B cell (primary cell): ENCODE results near the gene L2HGDH. TPM values are rescaled to one million over a fixed set of nuclear protein-coding genes. Genes with fewer than 3 reads are reported as not detected.

ENCODE experiments used
- ATAC-seq: fragments of 200-7000 bp; cut with Tn5 transposase; one replicate; pipeline ENCODE4 v1.10.0; 2021; ENCODE audit warnings: low read depth, mild to moderate bottlenecking, moderate number of reproducible peaks, moderate library complexity
- CTCF ChIA-PET: fragments of 350-600 bp; sonication (Branson Sonifier 250); formaldehyde crosslinking; loops from one replicate; lab custom pipeline; 2021; ENCODE audit warnings: antibody characterized with exemption, inconsistent platforms; lab: Charles Lee
- POLR2A ChIA-PET: fragments of 350-600 bp; sonication (Branson Sonifier 250); formaldehyde crosslinking; loops from one replicate; lab custom pipeline; 2021; ENCODE audit warnings: antibody characterized with exemption; lab: Charles Lee
- DNase-seq: peaks from one replicate; pipeline ENCODE4 v3.0.0; 2013
- H2AFZ ChIP-seq: 2 replicates; pipeline ENCODE4 v1.6.1; 2012; ENCODE audit warnings: mild to moderate bottlenecking, low read depth, low read length; ENCODE audit not compliant: insufficient read depth, poor library complexity, severe bottlenecking
- H3K27ac ChIP-seq, 2 donors: 1 replicate in 1 of 2; 2 replicates in 1 of 2; pipeline ENCODE4 v1.5.1; 2012 to 2013; ENCODE audit warnings: low read length in 2 of 2, mild to moderate bottlenecking in 2 of 2, moderate library complexity in 1 of 2
- H3K27me3 ChIP-seq, 4 experiments: fragments of 200-600 bp in 1 of 4; sonication (generic) in 1 of 4; replicated peaks in 1 of 4; 1 replicate in 2 of 4; 2 replicates in 2 of 4; pipeline versions ENCODE4 v1.6.1 to v1.7.0; 2013 to 2016; ENCODE audit warnings: low read length in 3 of 4, mild to moderate bottlenecking in 2 of 4, mixed read lengths in 1 of 4, moderate library complexity in 1 of 4; ENCODE audit not compliant: insufficient read depth in 4 of 4, control insufficient read depth in 3 of 4; ENCODE audit errors: control extremely low read depth in 1 of 4
- H3K36me3 ChIP-seq, 2 experiments: replicated peaks in 1 of 2; 1 replicate in 1 of 2; 2 replicates in 1 of 2; pipeline versions ENCODE4 v1.6.1 to v1.7.1; 2013; ENCODE audit warnings: low read length in 1 of 2; ENCODE audit not compliant: insufficient read depth in 2 of 2, control insufficient read depth in 1 of 2; ENCODE audit errors: control extremely low read depth in 1 of 2, extremely low read depth in 1 of 2
- H3K4me1 ChIP-seq, 2 donors: fragments of 200-600 bp in 1 of 2; sonication (generic) in 1 of 2; 1 replicate in 1 of 2; 2 replicates in 1 of 2; pipeline versions ENCODE4 v1.5.1 to v1.6.1; 2013 to 2017; ENCODE audit warnings: low read length in 2 of 2; ENCODE audit not compliant: control insufficient read depth in 2 of 2, insufficient read depth in 2 of 2
- H3K4me2 ChIP-seq: replicated peaks from 2 replicates; pipeline ENCODE3; 2012; ENCODE audit warnings: mild to moderate bottlenecking, low read depth, low read length; ENCODE audit not compliant: poor library complexity, severe bottlenecking
- H3K4me3 ChIP-seq, 5 experiments: fragments of 200-600 bp in 1 of 5; sonication (generic) in 1 of 5; 1 replicate in 3 of 5; 2 replicates in 2 of 5; pipeline versions ENCODE4 v1.5.1 to v1.7.0; 2011 to 2016; ENCODE audit warnings: low read length in 4 of 5, mild to moderate bottlenecking in 4 of 5, low read depth in 2 of 5, control low read depth in 1 of 5, moderate library complexity in 1 of 5; ENCODE audit not compliant: insufficient read depth in 1 of 5; ENCODE audit errors: control extremely low read depth in 1 of 5, extremely low read depth in 1 of 5
- H3K79me2 ChIP-seq: fragments of 200-600 bp; sonication (generic); one replicate; pipeline ENCODE4 v1.6.0; 2016; ENCODE audit warnings: low read length; ENCODE audit not compliant: control insufficient read depth, insufficient read depth
- H3K9ac ChIP-seq: fragments of 200-600 bp; sonication (generic); 2 replicates; pipeline ENCODE4 v1.6.1; 2017; ENCODE audit warnings: mild to moderate bottlenecking, low read length, moderate library complexity
- H3K9me3 ChIP-seq, 3 donors: one replicate each; pipeline versions ENCODE4 v1.6.1 to v1.7.1; 2013; ENCODE audit warnings: low read length in 2 of 3; ENCODE audit not compliant: control insufficient read depth in 2 of 3, insufficient read depth in 1 of 3; ENCODE audit errors: control extremely low read depth in 1 of 3
- H4K20me1 ChIP-seq: 2 replicates; pipeline ENCODE4 v1.6.0; 2012; ENCODE audit warnings: mild to moderate bottlenecking, low read length; ENCODE audit not compliant: insufficient read depth, control insufficient read depth, poor library complexity, severe bottlenecking
- H3K27ac Mint-ChIP-seq: one replicate; pipeline ENCODE4 v1.8.0; 2021; ENCODE audit warnings: mixed read lengths
- H3K27me3 Mint-ChIP-seq: one replicate; pipeline ENCODE4 v1.8.0; 2021; ENCODE audit warnings: mixed read lengths
- H3K4me1 Mint-ChIP-seq: one replicate; pipeline ENCODE4 v1.8.0; 2021; ENCODE audit warnings: mixed read lengths
- H3K4me3 Mint-ChIP-seq: one replicate; pipeline ENCODE4 v1.8.0; 2021; ENCODE audit warnings: mixed read lengths
- H3K9me3 Mint-ChIP-seq: one replicate; pipeline ENCODE4 v1.8.0; 2022; ENCODE audit warnings: mixed read lengths; ENCODE audit not compliant: insufficient read depth
- EZH2 ChIP-seq: IDR thresholded peaks from 2 replicates; pipeline ENCODE4 v1.6.1; 2012; ENCODE audit warnings: borderline replicate concordance, low read depth, mild to moderate bottlenecking, moderate library complexity, low read length; ENCODE audit not compliant: insufficient read depth, poor library complexity, severe bottlenecking
- WGBS: methylation state at CpG from one replicate; pipeline ENCODE4 v1.1.5; 2013; ENCODE audit warnings: missing lambda C conversion rate; ENCODE audit not compliant: insufficient coverage; 5-methylcytosine and 5-hydroxymethylcytosine counted together
- intact Hi-C: fragments of 100-400 bp; cut with micrococcal nuclease; formaldehyde crosslinking; loops from one replicate; pipeline ENCODE4 v1.10.0; 2022
- polyA plus RNA-seq: library from polyadenylated mRNA; depleted of rRNA; stranded (reverse); fragments of >200 nt; gene quantifications from 2 replicates; pipeline ENCODE4 v1.2.3, GENCODE V29; 2012
- total RNA-seq, 2 donors: library from RNA; stranded (reverse); fragments of 120-200 nt in 1 of 2; gene quantifications; 1 replicate in 1 of 2; 2 replicates in 1 of 2; pipeline versions ENCODE4 v1.2.3 to v1.2.4, GENCODE V29; 2013 to 2022
- TF ChIP-seq, protein P1 (sequence below): fragments of 200-600 bp; IDR thresholded peaks from one replicate; pipeline ENCODE4 v1.8.0; 2022; ENCODE audit warnings: antibody characterized with exemption, mild to moderate bottlenecking

L2HGDH gene
- total and polyA plus RNA-seq, 2 donors (not counting 1 experiment from before 2014, with no cell fraction given) = 1.1 to 5.5 TPM

DNA sequence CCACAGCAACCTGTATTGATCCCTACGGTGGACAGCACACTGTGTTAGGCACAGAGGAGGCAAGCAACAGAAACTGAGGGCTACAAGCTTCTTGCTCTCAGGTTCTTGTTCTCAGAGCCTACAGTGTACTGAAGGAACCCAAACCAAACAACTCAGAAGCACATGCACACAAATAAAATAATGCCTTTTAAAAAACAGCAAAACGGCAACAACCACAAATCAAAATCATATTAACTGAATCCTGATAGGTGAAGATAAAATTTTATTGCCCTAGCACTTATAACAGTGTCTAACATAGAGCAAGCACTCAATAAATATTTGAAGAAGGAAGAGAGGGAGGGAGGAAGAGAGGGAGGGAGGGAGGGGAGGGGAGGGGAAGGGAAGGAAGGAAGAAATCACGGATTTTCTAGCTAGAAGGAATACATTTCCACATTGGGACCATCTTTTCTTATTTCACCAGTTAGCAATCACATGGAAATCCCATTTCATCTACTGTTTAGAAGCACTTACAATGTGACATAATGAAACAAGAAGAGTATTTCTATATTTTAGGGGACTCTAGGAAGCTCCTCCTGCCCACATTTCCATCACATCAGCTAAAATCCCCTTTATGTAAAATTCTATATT, 27.3 kb upstream of the L2HGDH start:
- WGBS = 83% methylated on average over 1 of the region's 3 CpGs
- CTCF ChIA-PET = no interaction called here
- H3K27ac Mint-ChIP-seq = no peak overlapping the region

DNA sequence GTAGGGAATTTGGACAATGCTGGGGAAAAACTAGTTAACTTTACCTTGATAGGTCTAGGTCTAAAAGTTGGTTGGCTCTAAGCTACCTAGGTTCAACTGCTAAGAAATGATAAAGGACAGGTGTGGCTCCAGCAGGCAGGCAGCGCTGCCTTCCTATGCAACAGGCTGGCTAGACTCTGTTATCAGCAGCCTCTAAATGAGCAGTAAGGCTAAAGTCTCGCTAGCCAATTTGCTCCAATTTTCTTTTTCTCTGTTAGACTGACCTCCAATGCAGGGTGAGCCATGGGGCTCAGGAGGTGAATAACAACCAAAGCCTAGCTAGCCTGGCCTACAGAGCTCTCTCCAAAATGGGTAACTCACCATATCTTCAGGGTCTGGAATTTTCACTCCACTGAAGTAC, 26.6 kb upstream of the L2HGDH start:
- Mint-ChIP-seq H3K27me3 (no peaks in the 10 kb centered on the region), H3K4me3 (no peak overlapping the region), H3K4me1 (peaks cover 23% of the 10 kb centered on the region), H3K27ac (no peak overlapping the region), H3K9me3 (no peaks in the 10 kb centered on the region)
- H3K36me3 ChIP-seq = peaks cover 0 to 10% of the 10 kb centered on the region in 2 experiments
- intact Hi-C loops = no loop called here
- ChIA-PET POLR2A (no interaction called here), CTCF (no interaction called here)
- no peaks in the 10 kb centered on the region for H3K9me3 ChIP-seq
- WGBS = 100% methylated on average over 2 of the region's 2 CpGs
- no peak for DNase-seq
- H3K79me2 ChIP-seq = no peaks in the 10 kb centered on the region
- peaks cover 16 to 20% of the 10 kb centered on the region in 2 donors for H3K4me1 ChIP-seq
- no peaks in the 10 kb centered on the region for H3K27me3 ChIP-seq
- no peak overlapping the region for H3K9ac ChIP-seq
- TF ChIP-seq, protein P1, sequence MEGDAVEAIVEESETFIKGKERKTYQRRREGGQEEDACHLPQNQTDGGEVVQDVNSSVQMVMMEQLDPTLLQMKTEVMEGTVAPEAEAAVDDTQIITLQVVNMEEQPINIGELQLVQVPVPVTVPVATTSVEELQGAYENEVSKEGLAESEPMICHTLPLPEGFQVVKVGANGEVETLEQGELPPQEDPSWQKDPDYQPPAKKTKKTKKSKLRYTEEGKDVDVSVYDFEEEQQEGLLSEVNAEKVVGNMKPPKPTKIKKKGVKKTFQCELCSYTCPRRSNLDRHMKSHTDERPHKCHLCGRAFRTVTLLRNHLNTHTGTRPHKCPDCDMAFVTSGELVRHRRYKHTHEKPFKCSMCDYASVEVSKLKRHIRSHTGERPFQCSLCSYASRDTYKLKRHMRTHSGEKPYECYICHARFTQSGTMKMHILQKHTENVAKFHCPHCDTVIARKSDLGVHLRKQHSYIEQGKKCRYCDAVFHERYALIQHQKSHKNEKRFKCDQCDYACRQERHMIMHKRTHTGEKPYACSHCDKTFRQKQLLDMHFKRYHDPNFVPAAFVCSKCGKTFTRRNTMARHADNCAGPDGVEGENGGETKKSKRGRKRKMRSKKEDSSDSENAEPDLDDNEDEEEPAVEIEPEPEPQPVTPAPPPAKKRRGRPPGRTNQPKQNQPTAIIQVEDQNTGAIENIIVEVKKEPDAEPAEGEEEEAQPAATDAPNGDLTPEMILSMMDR = no peak
- TF ChIP-seq EZH2 = no peak
- no peak overlapping the region for H3K27ac ChIP-seq
- no peak for ATAC-seq
- no peak overlapping the region for H3K4me3 ChIP-seq
- no peak overlapping the region for H3K4me2 ChIP-seq
- no peak overlapping the region for H2AFZ ChIP-seq
- no peaks in the 10 kb centered on the region for H4K20me1 ChIP-seq

More for the DNA sequence above, 27.3 kb upstream of the L2HGDH start:
- H3K9me3 Mint-ChIP-seq = no peaks in the 10 kb centered on the region
- POLR2A ChIA-PET = no interaction called here
- Histone ChIP-seq H3K9me3 (no peaks in the 10 kb centered on the region), H3K9ac (no peak overlapping the region), H4K20me1 (no peaks in the 10 kb centered on the region), H3K36me3 (peaks cover 0 to 10% of the 10 kb centered on the region in 2 experiments), H3K79me2 (no peaks in the 10 kb centered on the region), H3K4me1 (peaks cover 16 to 20% of the 10 kb centered on the region in 2 donors), H3K27me3 (no peaks in the 10 kb centered on the region), H2AFZ (no peak overlapping the region), H3K4me2 (no peak overlapping the region), H3K4me3 (no peak overlapping the region), H3K27ac (no peak overlapping the region)
- no peak for ATAC-seq
- TF ChIP-seq, protein P1 = no peak
- no peak for TF ChIP-seq EZH2
- intact Hi-C loops = no loop called here
- no peaks in the 10 kb centered on the region for H3K27me3 Mint-ChIP-seq
- no peak for DNase-seq
- no peak overlapping the region for H3K4me3 Mint-ChIP-seq
- peaks cover 28% of the 10 kb centered on the region for H3K4me1 Mint-ChIP-seq
